ENCODE results near the gene CHST9.
"Not testable (repeated sequence)": the region's sequence is repeated elsewhere in the genome, so short reads cannot be mapped to it uniquely, and the experiment has no call there.

Gene CHST9, protein sequence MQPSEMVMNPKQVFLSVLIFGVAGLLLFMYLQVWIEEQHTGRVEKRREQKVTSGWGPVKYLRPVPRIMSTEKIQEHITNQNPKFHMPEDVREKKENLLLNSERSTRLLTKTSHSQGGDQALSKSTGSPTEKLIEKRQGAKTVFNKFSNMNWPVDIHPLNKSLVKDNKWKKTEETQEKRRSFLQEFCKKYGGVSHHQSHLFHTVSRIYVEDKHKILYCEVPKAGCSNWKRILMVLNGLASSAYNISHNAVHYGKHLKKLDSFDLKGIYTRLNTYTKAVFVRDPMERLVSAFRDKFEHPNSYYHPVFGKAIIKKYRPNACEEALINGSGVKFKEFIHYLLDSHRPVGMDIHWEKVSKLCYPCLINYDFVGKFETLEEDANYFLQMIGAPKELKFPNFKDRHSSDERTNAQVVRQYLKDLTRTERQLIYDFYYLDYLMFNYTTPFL

DNA sequence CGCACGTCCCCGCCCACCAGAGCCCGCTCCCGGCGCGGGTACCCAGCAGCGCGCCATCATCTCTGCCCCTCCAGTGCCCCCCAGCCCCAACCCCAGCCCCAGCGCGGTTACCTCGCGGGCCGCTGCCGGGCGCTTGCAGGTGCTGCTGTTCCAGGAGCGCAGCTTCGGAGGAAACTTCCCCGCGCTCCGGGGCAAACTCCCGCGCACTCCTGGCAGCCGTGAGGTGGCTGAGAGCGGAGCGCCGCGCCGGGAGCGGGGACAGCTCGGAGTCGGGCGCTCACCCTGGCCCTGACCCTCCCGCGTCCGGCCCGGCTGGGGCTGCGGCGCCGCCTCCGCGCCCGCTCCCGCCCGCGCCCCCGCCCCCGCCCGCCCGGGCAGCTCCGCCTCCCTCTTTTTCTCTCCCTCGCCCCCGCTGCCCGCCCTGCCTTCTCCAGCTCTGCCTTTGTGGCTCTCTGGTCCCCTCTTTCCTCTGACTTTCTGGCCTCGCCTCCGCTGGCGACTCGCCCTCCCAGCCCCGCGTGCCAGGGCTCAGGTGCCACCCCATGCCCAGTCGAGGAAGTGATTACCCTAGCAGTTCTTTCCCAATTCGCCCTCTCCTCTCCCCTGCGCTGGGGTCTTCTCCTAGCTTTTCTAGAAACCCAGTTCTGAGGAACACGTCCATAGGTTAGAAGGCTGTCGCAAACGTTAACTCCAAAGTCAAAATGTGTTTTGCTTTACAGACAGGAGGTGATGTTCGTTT lies at the start of gene CHST9:
CHST9 (minus strand) TSS at position 284 of the 739 bp plus-strand sequence. CDS start 42,499 bp downstream, outside the sequence.
- peak within 1 kb of the TSS; percentile 55 for H3K4me3 ChIP-seq (ENCODE audit: low read depth, low read length)

DNA sequence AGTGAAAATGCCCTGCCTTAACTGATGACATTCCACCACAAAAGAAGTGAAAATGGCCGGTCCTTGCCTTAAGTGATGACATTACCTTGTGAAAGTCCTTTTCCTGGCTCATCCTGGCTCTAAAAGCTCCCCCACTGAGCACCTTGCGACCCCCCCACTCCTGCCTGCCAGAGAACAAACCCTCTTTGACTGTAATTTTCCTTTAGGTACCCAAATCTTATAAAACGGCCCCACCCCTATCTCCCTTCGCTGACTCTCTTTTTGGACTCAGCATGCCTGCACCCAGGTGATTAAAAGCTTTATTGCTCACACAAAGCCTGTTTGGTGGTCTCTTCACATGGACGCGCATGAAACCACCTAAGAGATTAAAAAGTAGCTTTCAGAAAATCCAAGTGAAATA lies 47.2 kb upstream of the CHST9 start:
- not testable (repeated sequence) for H3K4me3 ChIP-seq (ENCODE audit: low read depth, low read length)

DNA sequence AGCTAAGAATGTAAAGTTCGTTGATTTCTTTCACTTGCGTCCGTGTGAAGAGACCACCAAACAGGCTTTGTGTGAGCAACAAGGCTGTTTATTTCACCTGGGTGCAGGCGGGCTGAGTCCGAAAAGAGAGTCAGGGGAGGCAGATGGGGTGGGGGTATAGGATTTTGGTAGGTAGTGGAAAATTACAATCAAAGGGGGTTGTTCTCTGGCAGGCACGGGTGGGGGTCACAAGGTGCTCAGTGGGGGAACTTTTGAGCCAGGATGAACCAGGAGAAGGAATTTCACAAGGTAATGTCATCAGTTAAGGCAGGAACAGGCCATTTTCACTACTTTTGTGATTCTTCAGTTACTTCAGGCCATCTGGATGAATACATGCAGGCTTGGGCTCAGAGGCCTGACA lies 46.6 kb upstream of the CHST9 start:
- H3K4me3 ChIP-seq (ENCODE audit: low read depth, low read length) = not testable (repeated sequence)

DNA sequence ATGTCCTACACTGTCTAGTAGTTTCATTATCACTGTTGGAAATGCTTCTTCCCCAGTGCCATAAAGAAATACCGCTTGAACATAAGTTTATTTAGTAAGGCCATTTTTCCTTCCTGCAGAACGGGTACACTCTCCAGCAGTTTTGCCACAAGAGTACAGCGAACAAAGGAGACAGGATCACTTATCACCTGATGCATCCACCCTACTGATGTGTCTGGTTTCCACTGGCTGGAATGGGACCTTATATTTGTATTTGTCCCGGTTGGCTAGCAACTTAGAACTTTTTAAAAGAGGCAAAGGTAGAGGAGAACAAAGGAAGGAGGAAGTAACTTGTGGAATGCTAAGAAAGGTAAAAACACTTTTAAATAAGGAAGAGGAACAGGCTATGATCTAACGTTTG lies 46.1 kb upstream of the CHST9 start:
- H3K4me3 ChIP-seq (ENCODE audit: low read depth, low read length) = not testable (repeated sequence)

DNA sequence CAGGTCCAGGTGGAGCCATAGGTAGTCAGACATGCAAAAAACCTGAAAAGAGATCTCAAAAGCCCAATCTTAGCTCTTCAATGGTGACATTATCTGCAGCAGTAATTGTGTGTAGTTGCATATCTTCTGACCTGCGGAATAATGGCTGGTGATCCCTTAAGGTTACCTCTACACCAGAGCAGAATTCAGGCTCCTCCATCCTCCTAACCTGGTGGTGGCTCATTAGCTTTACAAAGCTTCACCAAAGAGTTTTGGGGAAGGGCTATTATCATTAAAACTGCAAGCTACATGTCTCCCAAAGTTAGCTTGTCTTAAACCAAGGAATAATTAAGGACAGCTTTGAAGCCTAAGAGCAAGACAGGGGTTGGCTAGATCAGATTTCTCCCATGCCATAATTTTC lies 42.6 kb upstream of the CHST9 start:
- H3K4me3 ChIP-seq (ENCODE audit: low read depth, low read length) = no peak overlapping the region

DNA sequence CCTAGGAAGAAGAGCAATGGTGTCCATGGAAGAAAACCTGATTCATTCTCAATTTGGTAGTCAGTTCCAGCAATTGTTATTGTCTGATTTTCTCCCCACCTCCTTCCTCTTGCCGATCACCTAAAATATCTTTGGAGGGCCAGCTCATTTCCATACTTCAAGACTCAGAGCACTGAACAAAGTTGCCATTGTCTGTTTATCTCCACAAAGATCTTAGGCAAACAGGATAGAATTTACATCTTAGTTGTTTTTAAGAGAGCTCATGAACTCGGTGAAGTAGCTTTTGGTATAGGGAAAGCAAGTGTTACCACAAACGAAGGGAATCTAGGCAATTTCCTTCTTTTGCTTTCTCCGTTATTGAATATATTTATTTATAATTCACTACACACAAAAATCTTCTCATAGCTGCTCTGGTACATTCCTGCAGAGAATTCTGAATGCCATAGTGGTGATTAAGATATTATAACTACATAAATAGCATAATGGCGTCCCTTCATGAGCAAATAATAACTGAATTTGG lies 41.5 kb upstream of the CHST9 start:
- no peak overlapping the region for H3K4me3 ChIP-seq (ENCODE audit: low read depth, low read length)

DNA sequence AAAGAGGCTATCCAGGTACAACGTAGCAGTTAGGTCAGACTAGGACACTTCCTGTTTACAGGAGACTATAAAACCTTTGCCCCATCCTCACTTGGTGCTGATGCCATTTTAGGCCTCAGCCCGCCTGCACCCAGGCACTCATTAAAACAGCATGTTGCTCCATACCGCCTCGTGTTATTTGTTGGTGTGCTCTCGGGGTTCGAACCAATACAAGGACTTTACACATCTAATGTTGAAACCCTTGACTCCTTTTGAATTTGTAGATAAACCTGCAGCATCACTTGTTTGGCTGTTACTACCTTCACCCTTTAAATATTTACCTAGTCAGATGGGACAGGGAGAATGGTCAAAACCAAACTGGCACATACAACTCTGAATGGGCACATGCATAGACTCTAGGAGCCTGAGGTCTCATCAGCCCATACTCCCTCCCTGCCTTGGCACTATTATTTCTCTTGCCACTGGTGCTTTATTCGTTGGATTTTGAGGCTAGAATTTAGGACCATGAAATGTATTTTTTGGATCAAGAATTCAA lies 40.9 kb upstream of the CHST9 start:
- H3K4me3 ChIP-seq (ENCODE audit: low read depth, low read length) = no peak overlapping the region

DNA sequence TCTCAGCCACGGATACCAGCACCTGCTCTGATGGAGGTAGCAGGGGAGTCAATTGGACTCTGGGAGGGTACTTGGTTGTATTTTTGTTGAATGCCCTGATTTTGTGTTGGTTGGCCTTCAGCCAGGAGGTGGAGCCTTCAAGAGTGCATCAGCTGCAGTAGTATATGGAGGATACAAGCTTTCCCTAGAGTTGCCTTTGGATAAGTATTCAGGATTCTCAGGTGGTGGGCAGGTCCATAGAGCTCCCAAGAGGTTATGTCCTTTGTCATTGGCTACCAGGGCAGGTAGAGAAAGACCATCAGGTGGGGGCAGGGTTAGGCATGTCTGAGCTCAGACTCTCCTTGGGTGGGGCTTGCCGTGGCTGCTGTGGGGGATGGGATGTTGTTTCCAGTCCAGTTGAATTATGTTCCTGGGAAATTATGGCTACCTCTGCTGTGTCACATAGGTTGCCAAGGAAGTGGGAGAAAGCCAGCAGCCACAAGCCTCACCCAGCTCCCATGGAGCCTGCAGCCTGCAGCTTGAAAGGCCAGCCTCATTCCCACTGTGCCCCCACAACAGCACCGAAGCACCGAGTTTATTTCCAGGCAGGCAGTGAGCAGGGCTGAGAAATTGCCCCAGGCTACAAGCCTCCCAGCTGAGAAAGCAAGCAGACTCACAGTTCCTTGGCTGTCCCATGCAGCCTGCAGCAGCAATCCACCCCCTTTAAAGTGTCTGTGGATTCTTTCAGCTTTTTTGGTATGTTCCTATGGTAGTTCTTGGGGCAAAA lies 38.6 kb upstream of the CHST9 start:
- H3K4me3 ChIP-seq (ENCODE audit: low read depth, low read length) = no peak overlapping the region

DNA sequence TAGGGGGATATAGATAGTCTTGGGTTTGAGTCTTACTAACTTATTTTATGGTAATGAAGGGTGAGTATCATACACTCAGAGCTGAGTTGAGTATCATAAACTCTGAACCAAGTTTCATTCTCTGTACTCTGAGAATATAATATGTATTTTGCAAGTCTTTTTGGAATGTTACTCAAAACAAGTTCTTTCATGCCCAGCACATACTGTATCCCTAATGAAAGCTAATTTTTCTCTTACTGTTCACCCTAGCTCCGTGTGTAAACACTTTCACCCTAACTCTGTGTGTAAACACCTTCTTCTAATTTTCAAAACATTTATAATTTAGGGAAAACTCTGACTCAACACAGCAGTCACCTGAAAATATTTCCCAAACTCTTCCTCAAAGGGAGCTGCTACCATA lies 29.7 kb upstream of the CHST9 start:
- H3K4me3 ChIP-seq (ENCODE audit: low read depth, low read length) = no peak overlapping the region

DNA sequence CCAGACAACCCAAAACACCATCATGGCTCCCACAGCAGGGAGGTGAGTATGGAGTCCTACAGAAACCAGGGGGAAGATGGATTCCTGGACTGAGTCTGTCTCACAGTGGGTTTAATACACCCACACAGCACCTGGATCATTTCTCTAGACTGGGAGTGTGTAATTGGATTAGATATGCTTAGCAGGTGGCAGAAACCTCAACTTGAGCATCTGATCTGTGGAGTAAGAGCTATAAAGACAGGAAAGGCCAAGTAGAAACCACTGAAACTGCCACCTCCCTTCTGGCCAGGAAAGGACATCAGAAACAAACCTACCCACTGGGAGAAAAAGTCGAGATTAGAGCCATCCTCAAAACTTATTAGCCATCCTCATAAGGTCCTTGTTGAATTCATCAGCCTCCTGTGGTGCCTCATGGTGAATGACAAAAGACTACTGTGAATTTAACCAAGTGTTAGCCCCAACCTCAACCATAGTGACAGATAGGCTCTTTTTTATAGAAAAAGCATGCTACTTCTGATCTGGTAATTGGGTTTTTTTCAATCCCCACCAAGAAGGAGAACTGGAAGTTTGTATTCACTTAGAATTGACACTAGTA lies 28.1 kb upstream of the CHST9 start:
- no peak overlapping the region for H3K4me3 ChIP-seq (ENCODE audit: low read depth, low read length)

DNA sequence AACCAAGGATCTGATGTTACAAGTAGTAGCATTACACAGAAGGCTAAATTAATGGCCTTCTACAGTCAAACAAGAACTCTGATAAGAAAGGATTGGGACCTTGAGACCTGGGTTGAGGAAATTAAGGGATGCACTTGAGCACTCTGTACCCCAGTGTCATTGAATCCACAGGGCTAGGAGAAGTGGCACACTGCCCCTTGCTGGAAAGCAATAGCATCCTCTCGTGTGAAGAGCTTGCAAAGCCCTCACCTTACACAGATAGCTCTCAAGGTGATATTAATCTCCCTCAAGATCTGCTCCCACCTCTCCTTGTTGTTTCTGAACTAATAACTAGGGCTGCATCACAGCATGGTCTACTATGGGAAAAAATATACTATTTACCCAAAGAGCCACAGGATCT lies 26.5 kb upstream of the CHST9 start:
- no peak overlapping the region for H3K4me3 ChIP-seq (ENCODE audit: low read depth, low read length)

DNA sequence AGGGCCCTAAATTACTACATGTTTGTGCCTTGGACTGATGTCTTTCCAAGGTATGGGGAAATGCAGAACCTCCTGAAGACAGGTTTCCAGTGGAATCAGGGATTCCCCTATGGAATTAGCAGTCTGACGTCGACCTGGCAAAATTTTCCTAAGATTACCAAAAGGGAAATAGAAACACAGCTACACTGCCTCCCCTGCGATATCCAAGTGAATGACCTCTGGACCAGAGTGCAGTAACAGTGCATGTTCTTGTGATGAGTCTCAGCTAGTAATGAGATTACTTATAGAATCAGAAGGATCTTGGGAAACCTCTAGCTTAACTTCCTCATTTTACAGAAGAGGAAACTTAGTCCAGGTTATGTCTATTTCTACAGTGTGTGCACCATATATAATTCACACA lies 21.3 kb upstream of the CHST9 start:
- H3K4me3 ChIP-seq (ENCODE audit: low read depth, low read length) = no peak overlapping the region

DNA sequence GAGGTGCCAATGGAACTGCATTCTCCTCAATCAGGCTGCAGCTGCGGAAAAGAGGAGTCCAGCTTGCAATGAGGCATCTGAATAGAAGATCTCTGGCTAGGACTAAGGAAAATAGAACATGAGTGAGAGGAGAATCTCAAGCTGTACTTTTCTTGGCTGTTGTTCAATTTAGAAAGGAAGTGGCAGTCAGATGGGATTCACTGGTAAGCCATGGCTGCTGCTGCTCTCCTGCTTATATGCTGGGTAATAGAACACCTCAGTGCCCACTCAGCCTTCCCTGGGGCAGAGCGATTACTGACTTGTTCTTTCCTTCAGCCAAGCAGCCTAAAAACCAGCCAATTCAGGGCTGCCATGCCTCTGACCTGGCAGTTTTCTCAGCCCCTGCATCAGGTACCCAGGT lies 17.6 kb upstream of the CHST9 start:
- H3K4me3 ChIP-seq (ENCODE audit: low read depth, low read length) = no peak overlapping the region

DNA sequence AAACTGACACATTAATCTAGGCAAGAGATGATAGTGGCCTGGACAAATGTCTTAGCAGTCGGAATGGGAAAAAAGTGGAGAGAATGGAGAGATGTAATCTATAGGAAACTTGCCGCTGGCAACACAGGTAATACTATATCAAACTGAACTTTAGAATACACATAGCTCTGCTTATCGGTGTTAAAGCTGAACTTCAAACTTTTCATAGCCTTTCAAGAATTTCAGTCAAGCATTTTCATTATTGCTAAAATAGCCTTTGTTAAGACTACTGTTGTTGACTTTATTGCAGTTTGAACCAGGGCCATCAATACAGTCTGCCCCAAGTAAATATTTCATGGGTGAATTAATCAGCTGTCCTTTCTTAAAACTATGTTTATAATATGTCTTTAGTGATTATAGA lies 12.9 kb upstream of the CHST9 start:
- H3K4me3 ChIP-seq (ENCODE audit: low read depth, low read length) = no peak overlapping the region

DNA sequence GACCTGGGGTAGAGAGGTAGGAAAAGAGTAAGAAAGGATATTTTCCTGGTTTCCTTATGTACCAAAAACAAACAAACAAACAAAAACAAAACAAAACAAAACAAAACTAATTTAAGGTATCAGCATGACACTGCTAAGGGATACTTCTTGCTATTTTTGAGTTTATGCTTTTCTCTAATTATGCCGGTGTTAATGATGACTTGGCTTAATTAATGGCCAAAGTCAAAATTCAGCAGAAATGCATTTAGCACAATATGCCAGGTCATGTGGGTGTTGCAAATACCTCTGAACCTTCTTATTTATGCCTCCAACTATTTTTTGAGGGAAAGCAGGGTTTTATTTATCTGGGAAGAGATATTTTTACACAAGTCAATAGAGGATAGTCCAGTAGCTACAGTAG lies 3.2 kb upstream of the CHST9 start:
- H3K4me3 ChIP-seq (ENCODE audit: low read depth, low read length) = no peak overlapping the region

DNA sequence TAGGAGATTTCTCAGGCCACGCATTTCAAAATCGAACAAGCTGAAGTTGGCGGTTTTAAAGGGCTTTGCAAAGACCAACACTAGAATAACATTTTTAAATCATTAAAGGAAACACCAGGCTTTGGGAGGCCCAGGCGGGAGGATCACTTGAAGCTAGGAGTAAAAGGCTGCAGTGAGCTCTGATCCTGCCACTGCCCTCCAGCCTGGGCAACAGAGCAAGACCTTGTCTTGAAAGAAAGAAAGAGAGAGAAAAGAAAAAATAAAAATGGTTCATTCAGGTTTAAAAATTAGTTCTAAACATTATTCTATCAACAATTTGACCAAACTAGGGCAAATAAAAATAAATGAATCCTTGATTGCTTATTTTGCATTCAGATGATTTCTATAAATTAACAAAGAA lies 789 bp upstream of the CHST9 start:
- H3K4me3 ChIP-seq (ENCODE audit: low read depth, low read length) = peak overlapping the region; percentile 55

DNA sequence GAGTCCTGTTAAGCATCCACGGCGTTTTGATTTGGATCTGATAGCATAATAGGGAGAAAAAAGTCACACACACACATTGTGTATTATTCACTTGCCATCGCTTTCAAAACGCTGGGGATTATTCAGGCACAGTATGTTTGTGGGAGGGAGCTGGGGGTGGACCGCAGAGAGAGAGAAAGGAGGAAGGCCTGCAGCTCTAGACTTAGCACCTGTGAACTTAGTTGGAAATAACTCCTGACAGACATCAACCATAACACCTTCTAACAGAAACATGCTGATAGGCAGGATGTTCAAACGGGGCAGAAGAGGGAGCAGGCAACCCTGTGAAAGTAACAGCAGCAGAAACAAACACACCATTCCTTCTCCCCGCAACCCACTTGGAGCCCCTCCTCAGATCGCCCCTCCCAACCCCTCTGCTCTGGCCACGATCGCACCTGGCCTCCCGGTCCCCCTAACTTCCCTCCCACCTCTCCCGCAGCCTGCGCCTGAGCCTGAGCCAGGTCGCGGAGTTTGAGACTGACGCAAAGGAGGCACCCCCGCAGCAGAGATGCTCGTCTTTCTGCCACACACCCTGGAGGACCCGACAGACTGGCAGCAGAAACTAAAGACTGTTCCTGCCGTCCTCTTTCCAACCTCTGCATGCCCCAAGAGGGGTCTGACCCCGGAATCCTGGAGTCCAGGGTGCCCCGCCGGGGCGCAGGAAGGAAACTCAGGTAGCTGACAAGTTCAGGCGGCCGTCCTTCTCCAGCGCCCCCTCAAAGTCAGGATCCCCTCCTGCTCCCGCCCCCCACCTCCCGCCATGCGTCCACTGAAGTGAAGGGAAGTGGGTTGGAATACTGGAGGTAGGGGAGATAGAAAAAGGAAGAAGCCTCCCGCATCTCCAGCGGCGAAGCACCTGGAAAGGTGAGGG lies 738 bp downstream of the CHST9 start:
- H3K4me3 ChIP-seq (ENCODE audit: low read depth, low read length) = peak overlapping the region; percentile 55

DNA sequence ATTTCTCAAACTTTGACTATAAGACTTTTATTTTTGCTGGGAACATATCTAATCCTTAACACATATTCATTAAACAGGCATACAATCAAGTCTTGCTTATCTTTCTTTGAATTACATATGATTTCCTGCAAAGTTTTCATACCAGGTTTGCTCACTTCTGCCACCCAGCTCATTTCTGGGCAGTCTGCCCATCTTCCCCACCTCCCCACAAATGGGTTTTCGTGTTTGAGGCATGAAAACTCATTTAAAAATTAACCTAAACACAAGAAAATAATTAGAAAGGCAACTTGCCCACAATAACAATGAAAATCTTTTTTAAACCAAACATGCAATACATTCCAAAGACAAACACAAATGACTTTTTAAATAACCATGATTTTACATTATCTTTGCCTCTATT lies 3.4 kb downstream of the CHST9 start:
- no peak overlapping the region for H3K4me3 ChIP-seq (ENCODE audit: low read depth, low read length)

DNA sequence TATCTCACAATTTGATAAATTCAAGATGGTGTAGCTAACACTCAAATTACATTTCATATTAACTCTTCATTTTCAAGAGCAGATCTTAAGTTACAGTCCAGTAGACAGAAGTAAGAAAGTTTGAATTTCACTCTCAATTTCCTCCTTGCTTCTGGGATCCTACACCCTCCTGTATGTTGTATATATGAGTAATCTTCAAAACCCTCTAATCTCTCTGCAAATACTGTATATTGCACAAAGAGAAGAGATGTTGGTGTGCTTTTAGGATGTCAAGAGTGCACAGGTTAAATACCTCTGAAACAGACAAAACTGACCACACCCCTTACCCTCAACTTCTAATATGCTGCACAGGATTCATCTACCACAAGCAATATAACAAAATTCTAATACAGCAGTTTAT lies 6.7 kb downstream of the CHST9 start:
- H3K4me3 ChIP-seq (ENCODE audit: low read depth, low read length) = no peak overlapping the region

DNA sequence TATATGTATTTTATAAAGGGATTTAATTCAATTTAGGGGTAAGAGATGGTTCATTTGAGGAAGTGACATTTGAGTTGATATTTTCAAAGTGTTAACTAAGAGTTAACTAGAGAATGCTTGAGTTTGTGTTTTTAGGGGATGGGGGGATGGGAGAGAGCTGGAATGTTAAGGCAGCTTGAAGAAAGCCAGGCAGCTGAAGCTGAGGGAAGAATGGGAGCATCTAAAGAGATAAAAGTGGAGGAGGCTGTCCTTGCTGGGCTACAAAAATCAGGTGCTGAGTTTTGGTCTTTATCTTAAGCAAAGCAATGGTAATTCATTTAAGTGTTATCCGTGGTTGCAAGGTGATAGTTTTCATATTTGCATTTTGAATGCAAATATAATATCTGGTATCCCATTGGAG lies 9.2 kb downstream of the CHST9 start:
- H3K4me3 ChIP-seq (ENCODE audit: low read depth, low read length) = no peak overlapping the region
